GM12872 (cell line): Measurements from ENCODE around the gene TMEM123.

Source experiments
- CTCF ChIP-seq: IDR thresholded peaks from 3 replicates; pipeline ENCODE4 v1.5.1; 2011; ENCODE audit warnings: low read depth, mild to moderate bottlenecking, low read length, moderate library complexity; ENCODE audit not compliant: insufficient read depth

The TMEM123 gene

GRCh38 chr11:102416976-102417375 lies 35.6 kb downstream of the TMEM123 start:
- no peak for TF ChIP-seq CTCF

- TF ChIP-seq CTCF = no peak
These were observed 37.2 kb downstream of the TMEM123 start for GRCh38 chr11:102415304-102415916.

- no peak for TF ChIP-seq CTCF
These were observed 38.0 kb downstream of the TMEM123 start for GRCh38 chr11:102414559-102414958.

- TF ChIP-seq CTCF = no peak
These were observed 39.1 kb downstream of the TMEM123 start for GRCh38 chr11:102413497-102413896.

GRCh38 chr11:102411142-102411541 lies 41.4 kb downstream of the TMEM123 start:
- no peak for TF ChIP-seq CTCF

GRCh38 chr11:102410382-102410784 lies 42.2 kb downstream of the TMEM123 start:
- no peak for TF ChIP-seq CTCF

GRCh38 chr11:102408339-102408738 lies 44.2 kb downstream of the TMEM123 start:
- no peak for TF ChIP-seq CTCF
